GM12878 (cell line): ENCODE measurements around the gene FBXL15. TPM values are rescaled to one million over a fixed set of nuclear protein-coding genes. Genes with fewer than 3 reads are reported as not detected.

Source experiments
- ATAC-seq: fragments of 200-7000 bp; cut with Tn5 transposase; 3 replicates; pipeline ENCODE4 v1.9.1; 2020; ENCODE audit warnings: mild to moderate bottlenecking, moderate library complexity
- BruUV-seq: library from RNA; stranded (reverse); fragments of 400-500 nt; replicated peaks from 2 replicates; lab custom pipeline; 2021; lab: Mats Ljungman, UMichigan
- CTCF ChIA-PET: fragments of 300-600 bp; sonication (Branson Sonifier 250); formaldehyde crosslinking; extraction: SDS; loops from one replicate; lab custom pipeline; 2021; ENCODE audit warnings: inconsistent platforms; lab: Yijun Ruan, JAX
- POLR2A ChIA-PET: fragments of 350-600 bp; formaldehyde crosslinking; extraction: SDS; loops from one replicate; lab custom pipeline; 2021; ENCODE audit warnings: inconsistent platforms; lab: Charles Lee
- RAD21 ChIA-PET: fragments of 300-600 bp; sonication (Branson Sonifier 250); formaldehyde crosslinking; loops from one replicate; lab custom pipeline; 2023; ENCODE audit warnings: antibody characterized with exemption; ENCODE audit not compliant: unreplicated experiment; lab: Charles Lee
- SMC1A ChIA-PET: fragments of 300-600 bp; sonication (Branson Sonifier 250); formaldehyde crosslinking; loops from one replicate; lab custom pipeline; 2023; ENCODE audit not compliant: unreplicated experiment, uncharacterized antibody; lab: Charles Lee
- DNase-seq: peaks from one replicate; pipeline ENCODE4 v3.0.0-alpha.2; 2011; ENCODE audit warnings: low read depth, low spot score
- FAIRE-seq: peaks from 3 replicates; lab custom pipeline; 2011; peaks lifted over from hg19 to GRCh38; lab: Jason Lieb, UNC
- H2AFZ ChIP-seq: 2 replicates; pipeline ENCODE4 v1.6.0; 2011; ENCODE audit warnings: low read depth, low read length, control low read depth; ENCODE audit not compliant: control insufficient read depth
- H3K27ac ChIP-seq: 2 replicates; pipeline ENCODE4 v1.5.1; 2011; ENCODE audit warnings: control low read depth; ENCODE audit not compliant: control insufficient read depth, insufficient read depth
- H3K27me3 ChIP-seq, 2 experiments: replicated peaks in 1 of 2; 2 replicates each; pipeline versions ENCODE4 v1.6.0 to v1.6.1; 2011; ENCODE audit warnings: low read length in 1 of 2; ENCODE audit not compliant: control insufficient read depth in 2 of 2, insufficient read depth in 2 of 2
- H3K36me3 ChIP-seq, 2 experiments: 2 replicates each; pipeline ENCODE4 v1.5.1; 2011; ENCODE audit warnings: low read length in 1 of 2; ENCODE audit not compliant: control insufficient read depth in 2 of 2, insufficient read depth in 2 of 2
- H3K4me1 ChIP-seq: 2 replicates; pipeline ENCODE4 v1.6.1; 2011; ENCODE audit warnings: mild to moderate bottlenecking, low read length, moderate library complexity, mixed read lengths; ENCODE audit not compliant: control insufficient read depth, insufficient read depth
- H3K4me2 ChIP-seq: 2 replicates; pipeline ENCODE4 v1.6.0; 2011; ENCODE audit warnings: control low read depth; ENCODE audit not compliant: control insufficient read depth, insufficient read depth
- H3K4me3 ChIP-seq: fragments of 200-600 bp; sonication (generic); 2 replicates; pipeline ENCODE4 v1.5.1; 2016
- H3K79me2 ChIP-seq: 2 replicates; pipeline ENCODE4 v1.6.0; 2011; ENCODE audit warnings: low read length; ENCODE audit not compliant: control insufficient read depth, insufficient read depth
- H3K9ac ChIP-seq: 2 replicates; pipeline ENCODE4 v1.8.0; 2011; ENCODE audit warnings: low read length, control low read depth, mixed read lengths; ENCODE audit not compliant: control insufficient read depth, insufficient read depth
- H3K9me3 ChIP-seq: replicated peaks from 3 replicates; pipeline ENCODE4 v1.5.1; 2011; ENCODE audit warnings: mild to moderate bottlenecking, low read length; ENCODE audit not compliant: control insufficient read depth, insufficient read depth
- H4K20me1 ChIP-seq: 2 replicates; pipeline ENCODE4 v1.6.0; 2011; ENCODE audit not compliant: control insufficient read depth, insufficient read depth
- BMI1 ChIP-seq: fragments of 450-650 bp; IDR thresholded peaks from 2 replicates; pipeline ENCODE4 v1.6.1; 2016; ENCODE audit warnings: mild to moderate bottlenecking, moderate library complexity, borderline replicate concordance
- GATAD2B ChIP-seq: fragments of 450-650 bp; conservative IDR thresholded peaks from 2 replicates; pipeline ENCODE4 v1.6.1; 2017; ENCODE audit warnings: low read depth, mild to moderate bottlenecking, moderate library complexity
- MYB ChIP-seq: fragments of 150-350 bp; IDR thresholded peaks from 2 replicates; pipeline ENCODE4 v1.6.1; 2014; ENCODE audit warnings: mild to moderate bottlenecking, low read depth, low read length, borderline replicate concordance
- RELA ChIP-seq: fragments of 450-650 bp; IDR thresholded peaks from 2 replicates; pipeline ENCODE4 v1.8.0; 2014; ENCODE audit warnings: borderline replicate concordance; ENCODE audit not compliant: partially characterized antibody
- SIN3A ChIP-seq: IDR thresholded peaks from 2 replicates; pipeline ENCODE4 v1.6.1; 2012; ENCODE audit warnings: low read depth, low read length, improper control_type of control experiment
- TBL1XR1 ChIP-seq: IDR thresholded peaks from 2 replicates; pipeline ENCODE4 v1.6.1; 2012; ENCODE audit warnings: low read depth, low read length, improper control_type of control experiment
- ZNF207 ChIP-seq: fragments of 450-650 bp; IDR thresholded peaks from 2 replicates; pipeline ENCODE4 v1.6.1; 2014; ENCODE audit warnings: antibody characterized with exemption, mild to moderate bottlenecking, borderline replicate concordance
- ZNF24 ChIP-seq: fragments of 450-650 bp; IDR thresholded peaks from 2 replicates; pipeline ENCODE4 v1.6.1; 2017; ENCODE audit warnings: antibody characterized with exemption, mild to moderate bottlenecking
- WGBS: methylation state at CpG from one replicate; pipeline ENCODE4 v1.1.6; 2016; ENCODE audit warnings: low lambda C conversion rate; ENCODE audit not compliant: insufficient replicate concordance, insufficient coverage; ENCODE audit errors: missing lambda C conversion rate; 5-methylcytosine and 5-hydroxymethylcytosine counted together
- in situ Hi-C: fragments of 300-500 bp; cut with MboI; formaldehyde crosslinking; loops from 9 replicates; pipeline ENCODE4 v1.14.3; 2018; ENCODE audit warnings: mixed read lengths
- intact Hi-C: fragments of 100-400 bp; cut with micrococcal nuclease; formaldehyde crosslinking; loops from one replicate; pipeline ENCODE4 v1.14.2; 2022; ENCODE audit not compliant: unreplicated experiment
- polyA plus RNA-seq, 11 experiments: library from polyadenylated mRNA; depleted of rRNA in 4 of 11; unstranded in 6 of 11; stranded (reverse) in 5 of 11; fragments of >200 nt; fragmentation: Nextera tagmentation in 4 of 11; fragmentation: Illumina TruSeq in 1 of 11; extraction: Ambion mirVana in 4 of 11; extraction: Trizol in 1 of 11; gene quantifications; 1 replicate in 1 of 11; 2 replicates in 10 of 11; pipeline versions ENCODE4 v1.2.1 to v1.2.3, GENCODE V29; 2011 to 2016; ENCODE audit warnings: inconsistent platforms in 2 of 11, missing spikeins in 2 of 11, low read depth in 1 of 11
- total RNA-seq, 4 experiments: library from RNA; depleted of rRNA in 3 of 4; stranded (reverse); fragments of >200 nt in 3 of 4; fragmentation: Illumina TruSeq in 1 of 4; extraction: Trizol in 1 of 4; gene quantifications; 2 replicates each; pipeline versions ENCODE4 v1.2.1 to v1.2.3, GENCODE V29; 2013 to 2021
- TF ChIP-seq, protein P1 (sequence below): IDR thresholded peaks from 2 replicates; pipeline ENCODE4 v1.6.1; 2011; ENCODE audit warnings: mild to moderate bottlenecking, low read depth, low read length, moderate library complexity; ENCODE audit not compliant: insufficient replicate concordance
- TF ChIP-seq, protein P2 (sequence below): IDR thresholded peaks from 2 replicates; pipeline ENCODE4 v1.6.1; 2012; ENCODE audit warnings: low read depth, low read length, improper control_type of control experiment
- TF ChIP-seq, protein P3 (sequence below): IDR thresholded peaks from 2 replicates; pipeline ENCODE4 v1.6.1; 2012; ENCODE audit warnings: low read length, inconsistent platforms
- TF ChIP-seq, protein P4 (sequence below): IDR thresholded peaks from 2 replicates; pipeline ENCODE4 v1.6.1; 2012; ENCODE audit warnings: mild to moderate bottlenecking, low read depth, low read length

FBXL15 gene
- total and polyA plus RNA-seq, 10 of the 15 experiments (the other 5 are each of a cell fraction or from before 2014, with no cell fraction given) = 0.13 to 21.3 (median 7.9) TPM

DNA sequence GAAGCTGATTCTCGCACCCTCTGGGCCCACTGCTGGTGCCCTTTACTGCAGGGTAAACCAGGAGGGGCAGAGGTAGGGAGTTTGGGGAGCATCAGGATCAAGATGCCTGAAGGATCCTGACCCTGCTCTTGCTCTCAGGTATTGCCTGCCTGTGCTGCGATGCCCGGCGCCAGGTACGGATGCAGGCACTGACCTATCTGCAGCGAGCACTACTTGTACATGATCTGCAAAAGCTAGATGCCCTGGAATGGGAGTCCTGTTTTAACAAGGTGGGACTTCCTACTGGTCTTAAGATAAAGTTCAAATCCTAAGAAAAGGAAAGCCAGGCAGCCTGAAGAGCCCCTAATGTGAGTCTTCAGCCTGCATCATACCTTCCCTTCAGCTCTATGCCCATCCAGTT is 41.3 kb upstream of the FBXL15 start:
- TF ChIP-seq, protein P1, sequence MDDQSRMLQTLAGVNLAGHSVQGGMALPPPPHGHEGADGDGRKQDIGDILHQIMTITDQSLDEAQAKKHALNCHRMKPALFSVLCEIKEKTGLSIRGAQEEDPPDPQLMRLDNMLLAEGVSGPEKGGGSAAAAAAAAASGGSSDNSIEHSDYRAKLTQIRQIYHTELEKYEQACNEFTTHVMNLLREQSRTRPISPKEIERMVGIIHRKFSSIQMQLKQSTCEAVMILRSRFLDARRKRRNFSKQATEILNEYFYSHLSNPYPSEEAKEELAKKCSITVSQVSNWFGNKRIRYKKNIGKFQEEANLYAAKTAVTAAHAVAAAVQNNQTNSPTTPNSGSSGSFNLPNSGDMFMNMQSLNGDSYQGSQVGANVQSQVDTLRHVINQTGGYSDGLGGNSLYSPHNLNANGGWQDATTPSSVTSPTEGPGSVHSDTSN = no peak
- TF ChIP-seq, protein P2, sequence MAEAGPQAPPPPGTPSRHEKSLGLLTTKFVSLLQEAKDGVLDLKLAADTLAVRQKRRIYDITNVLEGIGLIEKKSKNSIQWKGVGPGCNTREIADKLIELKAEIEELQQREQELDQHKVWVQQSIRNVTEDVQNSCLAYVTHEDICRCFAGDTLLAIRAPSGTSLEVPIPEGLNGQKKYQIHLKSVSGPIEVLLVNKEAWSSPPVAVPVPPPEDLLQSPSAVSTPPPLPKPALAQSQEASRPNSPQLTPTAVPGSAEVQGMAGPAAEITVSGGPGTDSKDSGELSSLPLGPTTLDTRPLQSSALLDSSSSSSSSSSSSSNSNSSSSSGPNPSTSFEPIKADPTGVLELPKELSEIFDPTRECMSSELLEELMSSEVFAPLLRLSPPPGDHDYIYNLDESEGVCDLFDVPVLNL = no peak
- TF ChIP-seq MYB (no peak), BMI1 (no peak), TBL1XR1 (no peak), ZNF24 (no peak), RELA (no peak), GATAD2B (no peak), ZNF207 (no peak), SIN3A (no peak)
- TF ChIP-seq, protein P3, sequence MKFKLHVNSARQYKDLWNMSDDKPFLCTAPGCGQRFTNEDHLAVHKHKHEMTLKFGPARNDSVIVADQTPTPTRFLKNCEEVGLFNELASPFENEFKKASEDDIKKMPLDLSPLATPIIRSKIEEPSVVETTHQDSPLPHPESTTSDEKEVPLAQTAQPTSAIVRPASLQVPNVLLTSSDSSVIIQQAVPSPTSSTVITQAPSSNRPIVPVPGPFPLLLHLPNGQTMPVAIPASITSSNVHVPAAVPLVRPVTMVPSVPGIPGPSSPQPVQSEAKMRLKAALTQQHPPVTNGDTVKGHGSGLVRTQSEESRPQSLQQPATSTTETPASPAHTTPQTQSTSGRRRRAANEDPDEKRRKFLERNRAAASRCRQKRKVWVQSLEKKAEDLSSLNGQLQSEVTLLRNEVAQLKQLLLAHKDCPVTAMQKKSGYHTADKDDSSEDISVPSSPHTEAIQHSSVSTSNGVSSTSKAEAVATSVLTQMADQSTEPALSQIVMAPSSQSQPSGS = no peak
- TF ChIP-seq, protein P4, sequence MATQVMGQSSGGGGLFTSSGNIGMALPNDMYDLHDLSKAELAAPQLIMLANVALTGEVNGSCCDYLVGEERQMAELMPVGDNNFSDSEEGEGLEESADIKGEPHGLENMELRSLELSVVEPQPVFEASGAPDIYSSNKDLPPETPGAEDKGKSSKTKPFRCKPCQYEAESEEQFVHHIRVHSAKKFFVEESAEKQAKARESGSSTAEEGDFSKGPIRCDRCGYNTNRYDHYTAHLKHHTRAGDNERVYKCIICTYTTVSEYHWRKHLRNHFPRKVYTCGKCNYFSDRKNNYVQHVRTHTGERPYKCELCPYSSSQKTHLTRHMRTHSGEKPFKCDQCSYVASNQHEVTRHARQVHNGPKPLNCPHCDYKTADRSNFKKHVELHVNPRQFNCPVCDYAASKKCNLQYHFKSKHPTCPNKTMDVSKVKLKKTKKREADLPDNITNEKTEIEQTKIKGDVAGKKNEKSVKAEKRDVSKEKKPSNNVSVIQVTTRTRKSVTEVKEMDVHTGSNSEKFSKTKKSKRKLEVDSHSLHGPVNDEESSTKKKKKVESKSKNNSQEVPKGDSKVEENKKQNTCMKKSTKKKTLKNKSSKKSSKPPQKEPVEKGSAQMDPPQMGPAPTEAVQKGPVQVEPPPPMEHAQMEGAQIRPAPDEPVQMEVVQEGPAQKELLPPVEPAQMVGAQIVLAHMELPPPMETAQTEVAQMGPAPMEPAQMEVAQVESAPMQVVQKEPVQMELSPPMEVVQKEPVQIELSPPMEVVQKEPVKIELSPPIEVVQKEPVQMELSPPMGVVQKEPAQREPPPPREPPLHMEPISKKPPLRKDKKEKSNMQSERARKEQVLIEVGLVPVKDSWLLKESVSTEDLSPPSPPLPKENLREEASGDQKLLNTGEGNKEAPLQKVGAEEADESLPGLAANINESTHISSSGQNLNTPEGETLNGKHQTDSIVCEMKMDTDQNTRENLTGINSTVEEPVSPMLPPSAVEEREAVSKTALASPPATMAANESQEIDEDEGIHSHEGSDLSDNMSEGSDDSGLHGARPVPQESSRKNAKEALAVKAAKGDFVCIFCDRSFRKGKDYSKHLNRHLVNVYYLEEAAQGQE = no peak
- RAD21 ChIA-PET = interaction anchor here (1.9 kb wide), 1 partner anchor 27 kb away, joined by 4 read pairs; no protein-coding TSS in a partner anchor
- ATAC-seq (no peak), FAIRE-seq (no peak), DNase-seq (no peak)
- H3K9ac ChIP-seq = no peak overlapping the region
- no peaks in the 10 kb centered on the region for H4K20me1 ChIP-seq
- peaks cover 20 to 28% of the 10 kb centered on the region in 2 experiments for H3K36me3 ChIP-seq
- POLR2A ChIA-PET = interaction anchor here (0.9 kb wide), 1 partner anchor 10 kb away, joined by 5 read pairs; no protein-coding TSS in a partner anchor
- no peak overlapping the region for H3K4me2 ChIP-seq
- SMC1A ChIA-PET = no interaction called here
- no peaks in the 10 kb centered on the region for H3K27me3 ChIP-seq
- BruUV-seq = no TSS peak
- no peaks in the 10 kb centered on the region for H3K9me3 ChIP-seq
- in situ Hi-C loops (no loop called here), intact Hi-C loops (no loop called here)
- no peak overlapping the region for H2AFZ ChIP-seq
- H3K79me2 ChIP-seq = no peaks in the 10 kb centered on the region
- no peak overlapping the region for H3K4me3 ChIP-seq
- CTCF ChIA-PET = interaction anchor here (1.4 kb wide), 1 partner anchor 29 kb away, joined by 4 read pairs; no protein-coding TSS in a partner anchor
- WGBS = 85% methylated on average over 6 of the region's 6 CpGs
- H3K27ac ChIP-seq = no peak overlapping the region
- peaks cover 5% of the 10 kb centered on the region for H3K4me1 ChIP-seq
